MM.1S (cell line): ENCODE data around the gene DCAF10.

Source experiments
- CTCF ChIP-seq: fragments of 300-600 bp; sonication (generic); IDR thresholded peaks from 2 replicates; pipeline ENCODE4 v1.5.1; 2016; ENCODE audit warnings: antibody characterized with exemption, low read length, mixed read lengths
- EZH2 ChIP-seq: fragments of 300-600 bp; sonication (generic); optimal IDR thresholded peaks from 2 replicates; pipeline ENCODE3; 2017; ENCODE audit warnings: low read depth, mild to moderate bottlenecking, antibody characterized with exemption, low read length, mixed read lengths

- TF ChIP-seq EZH2, result no peak
- TF ChIP-seq CTCF, result no peak
Observed at GRCh38 chr9:37915911-37916470, 115.4 kb downstream of the DCAF10 start.
